GM12878 (cell line): ENCODE data around the gene NECTIN2. TPM values are rescaled to one million over a fixed set of nuclear protein-coding genes. Genes with fewer than 3 reads are reported as not detected.

ENCODE experiments used
- ATAC-seq: fragments of 200-7000 bp; cut with Tn5 transposase; 3 replicates; pipeline ENCODE4 v1.9.1; 2020; ENCODE audit warnings: mild to moderate bottlenecking, moderate library complexity
- BruUV-seq: library from RNA; stranded (reverse); fragments of 400-500 nt; replicated peaks from 2 replicates; lab custom pipeline; 2021; lab: Mats Ljungman, UMichigan
- CTCF ChIA-PET: fragments of 300-600 bp; sonication (Branson Sonifier 250); formaldehyde crosslinking; extraction: SDS; loops from one replicate; lab custom pipeline; 2021; ENCODE audit warnings: inconsistent platforms; lab: Yijun Ruan, JAX
- POLR2A ChIA-PET: fragments of 350-600 bp; formaldehyde crosslinking; extraction: SDS; loops from one replicate; lab custom pipeline; 2021; ENCODE audit warnings: inconsistent platforms; lab: Charles Lee
- RAD21 ChIA-PET: fragments of 300-600 bp; sonication (Branson Sonifier 250); formaldehyde crosslinking; loops from one replicate; lab custom pipeline; 2023; ENCODE audit warnings: antibody characterized with exemption; ENCODE audit not compliant: unreplicated experiment; lab: Charles Lee
- SMC1A ChIA-PET: fragments of 300-600 bp; sonication (Branson Sonifier 250); formaldehyde crosslinking; loops from one replicate; lab custom pipeline; 2023; ENCODE audit not compliant: unreplicated experiment, uncharacterized antibody; lab: Charles Lee
- DNase-seq: peaks from one replicate; pipeline ENCODE4 v3.0.0-alpha.2; 2011; ENCODE audit warnings: low read depth, low spot score
- FAIRE-seq: peaks from 3 replicates; lab custom pipeline; 2011; peaks lifted over from hg19 to GRCh38; lab: Jason Lieb, UNC
- H2AFZ ChIP-seq: 2 replicates; pipeline ENCODE4 v1.6.0; 2011; ENCODE audit warnings: low read depth, low read length, control low read depth; ENCODE audit not compliant: control insufficient read depth
- H3K27ac ChIP-seq: 2 replicates; pipeline ENCODE4 v1.5.1; 2011; ENCODE audit warnings: control low read depth; ENCODE audit not compliant: control insufficient read depth, insufficient read depth
- H3K27me3 ChIP-seq, 2 experiments: replicated peaks in 1 of 2; 2 replicates each; pipeline versions ENCODE4 v1.6.0 to v1.6.1; 2011; ENCODE audit warnings: low read length in 1 of 2; ENCODE audit not compliant: control insufficient read depth in 2 of 2, insufficient read depth in 2 of 2
- H3K36me3 ChIP-seq, 2 experiments: 2 replicates each; pipeline ENCODE4 v1.5.1; 2011; ENCODE audit warnings: low read length in 1 of 2; ENCODE audit not compliant: control insufficient read depth in 2 of 2, insufficient read depth in 2 of 2
- H3K4me1 ChIP-seq: 2 replicates; pipeline ENCODE4 v1.6.1; 2011; ENCODE audit warnings: mild to moderate bottlenecking, low read length, moderate library complexity, mixed read lengths; ENCODE audit not compliant: control insufficient read depth, insufficient read depth
- H3K4me2 ChIP-seq: 2 replicates; pipeline ENCODE4 v1.6.0; 2011; ENCODE audit warnings: control low read depth; ENCODE audit not compliant: control insufficient read depth, insufficient read depth
- H3K4me3 ChIP-seq: fragments of 200-600 bp; sonication (generic); 2 replicates; pipeline ENCODE4 v1.5.1; 2016
- H3K79me2 ChIP-seq: 2 replicates; pipeline ENCODE4 v1.6.0; 2011; ENCODE audit warnings: low read length; ENCODE audit not compliant: control insufficient read depth, insufficient read depth
- H3K9ac ChIP-seq: 2 replicates; pipeline ENCODE4 v1.8.0; 2011; ENCODE audit warnings: low read length, control low read depth, mixed read lengths; ENCODE audit not compliant: control insufficient read depth, insufficient read depth
- H3K9me3 ChIP-seq: replicated peaks from 3 replicates; pipeline ENCODE4 v1.5.1; 2011; ENCODE audit warnings: mild to moderate bottlenecking, low read length; ENCODE audit not compliant: control insufficient read depth, insufficient read depth
- H4K20me1 ChIP-seq: 2 replicates; pipeline ENCODE4 v1.6.0; 2011; ENCODE audit not compliant: control insufficient read depth, insufficient read depth
- BCL11A ChIP-seq: IDR thresholded peaks from 2 replicates; pipeline ENCODE4 v1.6.1; 2011; ENCODE audit warnings: low read depth, low read length
- BRCA1 ChIP-seq: IDR thresholded peaks from 2 replicates; pipeline ENCODE4 v1.6.1; 2011; ENCODE audit warnings: low read depth, low read length, improper control_type of control experiment
- CBX3 ChIP-seq: fragments of 200-600 bp; sonication (generic); IDR thresholded peaks from 2 replicates; pipeline ENCODE4 v1.6.1; 2016; ENCODE audit warnings: low read depth, borderline replicate concordance
- MEF2A ChIP-seq: IDR thresholded peaks from 2 replicates; pipeline ENCODE4 v1.6.1; 2011; ENCODE audit warnings: low read depth, mild to moderate bottlenecking, low read length, moderate library complexity; ENCODE audit not compliant: insufficient read depth
- MTA2 ChIP-seq: fragments of 450-650 bp; IDR thresholded peaks from 2 replicates; pipeline ENCODE4 v1.6.1; 2016; ENCODE audit warnings: low read depth, mild to moderate bottlenecking, moderate library complexity
- POLR2A ChIP-seq: IDR thresholded peaks from 2 replicates; pipeline ENCODE4 v1.6.1; 2011; ENCODE audit warnings: low read depth, mild to moderate bottlenecking, low read length
- POLR2AphosphoS5 ChIP-seq: IDR thresholded peaks from 2 replicates; pipeline ENCODE4 v1.6.1; 2011; ENCODE audit warnings: mild to moderate bottlenecking, low read length, inconsistent platforms
- SIN3A ChIP-seq: IDR thresholded peaks from 2 replicates; pipeline ENCODE4 v1.6.1; 2012; ENCODE audit warnings: low read depth, low read length, improper control_type of control experiment
- STAT1 ChIP-seq: fragments of 450-650 bp; conservative IDR thresholded peaks from 2 replicates; pipeline ENCODE4 v1.6.1; 2014; ENCODE audit warnings: antibody characterized with exemption, mild to moderate bottlenecking
- TCF7 ChIP-seq: IDR thresholded peaks from 2 replicates; pipeline ENCODE4 v1.6.1; 2014; ENCODE audit warnings: antibody characterized with exemption, borderline replicate concordance
- ZBTB4 ChIP-seq: fragments of 450-650 bp; formaldehyde crosslinking; IDR thresholded peaks from 2 replicates; pipeline ENCODE4 v1.4.0; 2022; ENCODE audit warnings: mild to moderate bottlenecking, moderate library complexity
- whole genome bisulfite sequencing: methylation state at CpG from one replicate; pipeline ENCODE4 v1.1.6; 2016; ENCODE audit warnings: low lambda C conversion rate; ENCODE audit not compliant: insufficient replicate concordance, insufficient coverage; ENCODE audit errors: missing lambda C conversion rate; 5-methylcytosine and 5-hydroxymethylcytosine counted together
- in situ Hi-C: fragments of 300-500 bp; cut with MboI; formaldehyde crosslinking; loops from 9 replicates; pipeline ENCODE4 v1.14.3; 2018; ENCODE audit warnings: mixed read lengths
- intact Hi-C: fragments of 100-400 bp; cut with micrococcal nuclease; formaldehyde crosslinking; loops from one replicate; pipeline ENCODE4 v1.14.2; 2022; ENCODE audit not compliant: unreplicated experiment
- polyA plus RNA-seq, 11 experiments: library from polyadenylated mRNA; depleted of rRNA in 4 of 11; unstranded in 6 of 11; stranded (reverse) in 5 of 11; fragments of >200 nt; fragmentation: Nextera tagmentation in 4 of 11; fragmentation: Illumina TruSeq in 1 of 11; extraction: Ambion mirVana in 4 of 11; extraction: Trizol in 1 of 11; gene quantifications; 1 replicate in 1 of 11; 2 replicates in 10 of 11; pipeline versions ENCODE4 v1.2.1 to v1.2.3, GENCODE V29; 2011 to 2016; ENCODE audit warnings: inconsistent platforms in 2 of 11, missing spikeins in 2 of 11, low read depth in 1 of 11
- total RNA-seq, 4 experiments: library from RNA; depleted of rRNA in 3 of 4; stranded (reverse); fragments of >200 nt in 3 of 4; fragmentation: Illumina TruSeq in 1 of 4; extraction: Trizol in 1 of 4; gene quantifications; 2 replicates each; pipeline versions ENCODE4 v1.2.1 to v1.2.3, GENCODE V29; 2013 to 2021
- TF ChIP-seq, protein P1 (sequence below): IDR thresholded peaks from 2 replicates; pipeline ENCODE4 v1.6.1; 2012; ENCODE audit warnings: low read depth, low read length, improper control_type of control experiment

Gene NECTIN2
- total and polyA plus RNA-seq, 10 of the 15 experiments (the other 5 are each of a cell fraction or from before 2014, with no cell fraction given), result 0.05 to 0.36 (median 0.26) TPM; not detected in 5

DNA sequence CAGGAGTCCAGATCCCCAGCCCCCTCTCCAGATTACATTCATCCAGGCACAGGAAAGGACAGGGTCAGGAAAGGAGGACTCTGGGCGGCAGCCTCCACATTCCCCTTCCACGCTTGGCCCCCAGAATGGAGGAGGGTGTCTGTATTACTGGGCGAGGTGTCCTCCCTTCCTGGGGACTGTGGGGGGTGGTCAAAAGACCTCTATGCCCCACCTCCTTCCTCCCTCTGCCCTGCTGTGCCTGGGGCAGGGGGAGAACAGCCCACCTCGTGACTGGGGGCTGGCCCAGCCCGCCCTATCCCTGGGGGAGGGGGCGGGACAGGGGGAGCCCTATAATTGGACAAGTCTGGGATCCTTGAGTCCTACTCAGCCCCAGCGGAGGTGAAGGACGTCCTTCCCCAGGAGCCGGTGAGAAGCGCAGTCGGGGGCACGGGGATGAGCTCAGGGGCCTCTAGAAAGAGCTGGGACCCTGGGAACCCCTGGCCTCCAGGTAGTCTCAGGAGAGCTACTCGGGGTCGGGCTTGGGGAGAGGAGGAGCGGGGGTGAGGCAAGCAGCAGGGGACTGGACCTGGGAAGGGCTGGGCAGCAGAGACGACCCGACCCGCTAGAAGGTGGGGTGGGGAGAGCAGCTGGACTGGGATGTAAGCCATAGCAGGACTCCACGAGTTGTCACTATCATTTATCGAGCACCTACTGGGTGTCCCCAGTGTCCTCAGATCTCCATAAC, 59.5 kb downstream of the NECTIN2 start, which contains the start of gene APOE:
TSS of gene APOE (plus strand) at position 360 of the 724 bp plus-strand sequence. CDS start 829 bp downstream, outside the sequence.
- in situ Hi-C loops, result loop anchor here (10.0 kb wide), 2 partner anchors 49 to 429 kb away; partner anchors contain the start of gene CLPTM1
- H3K27me3 ChIP-seq, result no peaks in the 10 kb centered on the region
- DNase-seq (no peak), FAIRE-seq (no peak), ATAC-seq (no peak; the same call in 1 of the 3 replicates)
- no peaks in the 10 kb centered on the region for H3K4me1 ChIP-seq
- H3K4me2 ChIP-seq, result no peak within 1 kb of the TSS
- intact Hi-C loops, result loop anchor here (5.0 kb wide), 1 partner anchor 432 kb away; no protein-coding TSS in a partner anchor
- WGBS, result 12% methylated on average over 17 of the region's 20 CpGs
- no peak within 1 kb of the TSS for H3K4me3 ChIP-seq
- SMC1A ChIA-PET, result interaction anchor here (0.6 to 2.3 kb wide), 3 partner anchors 46 to 1061 kb away, joined by 3 to 11 read pairs (median 7); no protein-coding TSS in a partner anchor
- BruUV-seq, result no TSS peak
- H3K9ac ChIP-seq, result no peak within 1 kb of the TSS
- H4K20me1 ChIP-seq, result no peaks in the 10 kb centered on the region; the same call in 1 of the 2 replicates
- H3K9me3 ChIP-seq, result no peaks in the 10 kb centered on the region
- POLR2A ChIA-PET, result interaction anchor here (1.3 kb wide), 1 partner anchor 15 kb away, joined by 3 read pairs; no protein-coding TSS in a partner anchor
- peaks cover 4 to 17% of the 10 kb centered on the region in 2 experiments; a peak in 3 of 4 replicates for H3K36me3 ChIP-seq
- no peak within 1 kb of the TSS for H2AFZ ChIP-seq
- CTCF ChIA-PET, result interaction anchor here (0.6 to 4.3 kb wide), 11 partner anchors 9 to 432 kb away, joined by 3 to 34 read pairs (median 3); no protein-coding TSS in a partner anchor
- no peaks in the 10 kb centered on the region for H3K79me2 ChIP-seq
- RAD21 ChIA-PET, result interaction anchor here (0.8 to 2.3 kb wide), 2 partner anchors 15 to 154 kb away, joined by 4 to 8 read pairs; no protein-coding TSS in a partner anchor
- no peak within 1 kb of the TSS for H3K27ac ChIP-seq
- 0 out of 2 replicates have a peak, but pooled peaks have one; percentile 10 for TF ChIP-seq TCF7
- peak; percentile 55; the same call in 1 of the 2 replicates for TF ChIP-seq POLR2A
- no peak for TF ChIP-seq MEF2A

GRCh38 chr19:44907613-44908012, 61.5 kb downstream of the NECTIN2 start:
- Histone ChIP-seq H3K79me2 (no peaks in the 10 kb centered on the region), H3K27me3 (no peaks in the 10 kb centered on the region; a peak in 1 of 4 replicates), H3K27ac (no peak overlapping the region), H3K4me1 (no peaks in the 10 kb centered on the region), H3K9me3 (no peaks in the 10 kb centered on the region), H4K20me1 (no peaks in the 10 kb centered on the region; the same call in 1 of the 2 replicates), H3K36me3 (peaks cover under 1 to 8% of the 10 kb centered on the region in 2 experiments; a peak in 3 of 4 replicates), H3K9ac (no peak overlapping the region), H3K4me2 (no peak overlapping the region), H2AFZ (no peak overlapping the region), H3K4me3 (no peak overlapping the region)
- 59% methylated on average over 11 of the region's 12 CpGs for WGBS
- SMC1A ChIA-PET, result interaction anchor here (0.6 kb wide), 1 partner anchor 410 kb away, joined by 3 read pairs; no protein-coding TSS in a partner anchor
- no TSS peak for BruUV-seq
- RAD21 ChIA-PET, result no interaction called here
- POLR2A ChIA-PET, result no interaction called here
- intact Hi-C loops, result loop anchor here (5.0 kb wide), 1 partner anchor 430 kb away; no protein-coding TSS in a partner anchor
- DNase-seq (no peak), ATAC-seq (no peak), FAIRE-seq (no peak)
- in situ Hi-C loops, result loop anchor here (10.0 kb wide), 2 partner anchors 47 to 427 kb away; partner anchors contain the start of gene CLPTM1
- CTCF ChIA-PET, result interaction anchor here (0.8 to 5.1 kb wide), 2 partner anchors 40 to 44 kb away, joined by 4 to 37 read pairs; no protein-coding TSS in a partner anchor
- TF ChIP-seq BCL11A (no peak), MTA2 (no peak), ZBTB4 (CRISPR knock-in tag) (no peak), BRCA1 (no peak), SIN3A (no peak), POLR2AphosphoS5 (no peak), STAT1 (no peak), CBX3 (no peak)
- TF ChIP-seq, protein P1, sequence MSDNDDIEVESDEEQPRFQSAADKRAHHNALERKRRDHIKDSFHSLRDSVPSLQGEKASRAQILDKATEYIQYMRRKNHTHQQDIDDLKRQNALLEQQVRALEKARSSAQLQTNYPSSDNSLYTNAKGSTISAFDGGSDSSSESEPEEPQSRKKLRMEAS, result no peak
